Measurements from ENCODE around the gene TGFBR1.

DNA sequence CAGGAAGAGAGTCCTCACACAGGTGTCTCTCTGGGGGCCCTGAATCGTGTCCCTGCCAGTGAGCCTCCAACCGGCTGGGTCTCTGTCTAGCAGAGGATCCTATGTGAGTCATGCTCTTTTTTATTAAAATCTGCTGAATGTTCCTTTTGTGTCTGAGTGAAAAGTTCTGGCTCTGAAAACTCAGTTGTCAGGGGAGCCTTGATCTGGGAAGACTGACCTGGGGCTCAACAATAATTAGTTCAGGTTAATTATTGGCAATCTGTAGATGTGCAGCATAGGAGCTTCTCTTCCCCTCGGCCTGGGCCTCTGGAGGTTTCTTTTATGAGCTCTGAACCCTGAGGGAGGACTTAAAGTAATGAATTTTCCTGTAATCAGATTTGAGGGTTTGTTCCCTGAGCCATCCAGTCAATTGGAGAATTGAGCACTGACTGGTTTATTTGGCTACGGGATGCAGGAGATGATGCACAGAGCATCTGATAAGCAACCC lies 71.7 kb downstream of the TGFBR1 start:
- TF ChIP-seq ZNF830 (tag by site-specific recombination; IDR thresholded peaks at IDR 0.05; ENCODE audit: low read depth) (no peak), TCF7L2 (IDR thresholded peaks at IDR 0.05; ENCODE audit: borderline replicate concordance, low read depth, low read length) (no peak), ZNF274 (IDR thresholded peaks at IDR 0.05; ENCODE audit: low read length) (no peak), ZNF274 (tag by site-specific recombination; IDR thresholded peaks at IDR 0.05; ENCODE audit: borderline replicate concordance) (no peak), SP2 (tag by site-specific recombination; IDR thresholded peaks at IDR 0.05) (no peak), ZNF248 (tag by site-specific recombination; IDR thresholded peaks at IDR 0.05) (no peak), ZNF138 (tag by site-specific recombination; IDR thresholded peaks at IDR 0.05; ENCODE audit: borderline replicate concordance) (no peak), GLIS1 (tag by site-specific recombination; IDR thresholded peaks at IDR 0.05) (no peak), ZNF202 (tag by site-specific recombination; IDR thresholded peaks at IDR 0.05; ENCODE audit: borderline replicate concordance) (no peak)
- TF ChIP-seq, protein P1, sequence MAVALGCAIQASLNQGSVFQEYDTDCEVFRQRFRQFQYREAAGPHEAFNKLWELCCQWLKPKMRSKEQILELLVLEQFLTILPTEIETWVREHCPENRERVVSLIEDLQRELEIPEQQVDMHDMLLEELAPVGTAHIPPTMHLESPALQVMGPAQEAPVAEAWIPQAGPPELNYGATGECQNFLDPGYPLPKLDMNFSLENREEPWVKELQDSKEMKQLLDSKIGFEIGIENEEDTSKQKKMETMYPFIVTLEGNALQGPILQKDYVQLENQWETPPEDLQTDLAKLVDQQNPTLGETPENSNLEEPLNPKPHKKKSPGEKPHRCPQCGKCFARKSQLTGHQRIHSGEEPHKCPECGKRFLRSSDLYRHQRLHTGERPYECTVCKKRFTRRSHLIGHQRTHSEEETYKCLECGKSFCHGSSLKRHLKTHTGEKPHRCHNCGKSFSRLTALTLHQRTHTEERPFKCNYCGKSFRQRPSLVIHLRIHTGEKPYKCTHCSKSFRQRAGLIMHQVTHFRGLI (tag by site-specific recombination; IDR thresholded peaks at IDR 0.05): no peak
- TF ChIP-seq, protein P2, sequence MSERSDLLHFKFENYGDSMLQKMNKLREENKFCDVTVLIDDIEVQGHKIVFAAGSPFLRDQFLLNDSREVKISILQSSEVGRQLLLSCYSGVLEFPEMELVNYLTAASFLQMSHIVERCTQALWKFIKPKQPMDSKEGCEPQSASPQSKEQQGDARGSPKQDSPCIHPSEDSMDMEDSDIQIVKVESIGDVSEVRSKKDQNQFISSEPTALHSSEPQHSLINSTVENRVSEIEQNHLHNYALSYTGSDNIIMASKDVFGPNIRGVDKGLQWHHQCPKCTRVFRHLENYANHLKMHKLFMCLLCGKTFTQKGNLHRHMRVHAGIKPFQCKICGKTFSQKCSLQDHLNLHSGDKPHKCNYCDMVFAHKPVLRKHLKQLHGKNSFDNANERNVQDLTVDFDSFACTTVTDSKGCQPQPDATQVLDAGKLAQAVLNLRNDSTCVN (tag by site-specific recombination; optimal IDR thresholded peaks at IDR 0.05): no peak
- TF ChIP-seq, protein P3, sequence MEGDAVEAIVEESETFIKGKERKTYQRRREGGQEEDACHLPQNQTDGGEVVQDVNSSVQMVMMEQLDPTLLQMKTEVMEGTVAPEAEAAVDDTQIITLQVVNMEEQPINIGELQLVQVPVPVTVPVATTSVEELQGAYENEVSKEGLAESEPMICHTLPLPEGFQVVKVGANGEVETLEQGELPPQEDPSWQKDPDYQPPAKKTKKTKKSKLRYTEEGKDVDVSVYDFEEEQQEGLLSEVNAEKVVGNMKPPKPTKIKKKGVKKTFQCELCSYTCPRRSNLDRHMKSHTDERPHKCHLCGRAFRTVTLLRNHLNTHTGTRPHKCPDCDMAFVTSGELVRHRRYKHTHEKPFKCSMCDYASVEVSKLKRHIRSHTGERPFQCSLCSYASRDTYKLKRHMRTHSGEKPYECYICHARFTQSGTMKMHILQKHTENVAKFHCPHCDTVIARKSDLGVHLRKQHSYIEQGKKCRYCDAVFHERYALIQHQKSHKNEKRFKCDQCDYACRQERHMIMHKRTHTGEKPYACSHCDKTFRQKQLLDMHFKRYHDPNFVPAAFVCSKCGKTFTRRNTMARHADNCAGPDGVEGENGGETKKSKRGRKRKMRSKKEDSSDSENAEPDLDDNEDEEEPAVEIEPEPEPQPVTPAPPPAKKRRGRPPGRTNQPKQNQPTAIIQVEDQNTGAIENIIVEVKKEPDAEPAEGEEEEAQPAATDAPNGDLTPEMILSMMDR (tag by site-specific recombination; IDR thresholded peaks at IDR 0.05): no peak

Data from HEK293 (cell line).